Activated CD8-positive, alpha-beta T cell treated with anti-CD3 and anti-CD28 coated beads, Interleukin-2, amount 10 ng/mL, durations not matched to agents 7 days and 5 days (primary cell): ENCODE results near the gene GPRC5B. TPM values are rescaled to one million over a fixed set of nuclear protein-coding genes. Genes with fewer than 3 reads are reported as not detected.

ENCODE experiments used
- ATAC-seq: fragments of 150-1000 bp; cut with Tn5 transposase; one replicate; pipeline ENCODE4 v1.10.0; 2021; ENCODE audit warnings: moderate library complexity
- CTCF ChIA-PET: fragments of 350-600 bp; sonication (Branson Sonifier 250); formaldehyde crosslinking; loops from one replicate; lab custom pipeline; 2021; ENCODE audit warnings: antibody characterized with exemption; lab: Charles Lee
- POLR2A ChIA-PET: fragments of 350-600 bp; sonication (Branson Sonifier 250); formaldehyde crosslinking; loops from one replicate; lab custom pipeline; 2021; ENCODE audit warnings: antibody characterized with exemption; lab: Charles Lee
- DNase-seq: peaks from one replicate; pipeline ENCODE4 v3.0.0-alpha.2; 2020
- H3K27ac Mint-ChIP-seq: one replicate; pipeline ENCODE4 v1.8.0; 2021; ENCODE audit warnings: mild to moderate bottlenecking, mixed read lengths
- H3K27me3 Mint-ChIP-seq: one replicate; pipeline ENCODE4 v1.8.0; 2021; ENCODE audit warnings: low read depth, mixed read lengths
- H3K36me3 Mint-ChIP-seq: one replicate; pipeline ENCODE4 v1.8.0; 2021; ENCODE audit warnings: low read depth, mixed read lengths
- H3K4me1 Mint-ChIP-seq: one replicate; pipeline ENCODE4 v1.8.0; 2021; ENCODE audit warnings: low read depth, mixed read lengths
- H3K4me3 Mint-ChIP-seq: one replicate; pipeline ENCODE4 v1.8.0; 2021; ENCODE audit warnings: mild to moderate bottlenecking, mixed read lengths
- H3K9me3 Mint-ChIP-seq: one replicate; pipeline ENCODE4 v1.8.0; 2022; ENCODE audit warnings: mixed read lengths; ENCODE audit not compliant: insufficient read depth
- total RNA-seq, 2 experiments: library from RNA; stranded (reverse); gene quantifications; one replicate each; pipeline ENCODE4 v1.2.3, GENCODE V29; 2021

The GPRC5B gene
- total RNA-seq, 2 experiments from 2014 or later = not detected

GRCh38 chr16:19911747-19912454 is 27.3 kb upstream of the GPRC5B start:
- Mint-ChIP-seq H3K36me3 (no peaks in the 10 kb centered on the region), H3K4me1 (peaks cover 8% of the 10 kb centered on the region), H3K4me3 (no peak overlapping the region), H3K27ac (no peak overlapping the region), H3K27me3 (peaks cover 2% of the 10 kb centered on the region), H3K9me3 (no peaks in the 10 kb centered on the region)
- POLR2A ChIA-PET = no interaction called here
- no peak for DNase-seq
- no peak for ATAC-seq
- CTCF ChIA-PET = interaction anchor here (1.0 to 1.3 kb wide), 2 partner anchors 12 to 388 kb away, joined by 4 read pairs; no protein-coding TSS in a partner anchor

DNA sequence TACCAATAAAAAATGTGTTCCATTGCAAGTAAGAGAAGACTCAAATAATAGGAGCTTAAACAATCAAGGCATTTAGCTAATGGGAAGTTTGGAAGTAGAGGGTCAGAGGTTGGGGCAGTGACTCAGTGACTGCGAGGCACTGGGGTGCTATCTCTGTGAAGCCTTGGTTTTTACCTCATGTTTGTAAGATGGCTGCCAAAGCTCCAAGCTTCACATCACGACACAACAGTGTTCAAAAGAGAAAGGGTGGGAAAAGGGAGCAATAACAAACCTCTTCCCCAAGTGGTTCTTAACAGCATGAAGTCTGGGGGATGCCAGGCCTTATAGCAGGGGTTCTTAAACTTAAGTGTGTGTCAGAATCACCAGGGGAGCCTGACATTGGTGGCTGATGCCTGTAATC is 26.6 kb upstream of the GPRC5B start:
- DNase-seq (no peak), ATAC-seq (no peak)
- Mint-ChIP-seq H3K36me3 (no peaks in the 10 kb centered on the region), H3K9me3 (no peaks in the 10 kb centered on the region), H3K4me1 (peaks cover 8% of the 10 kb centered on the region), H3K4me3 (no peak overlapping the region), H3K27me3 (peaks cover 2% of the 10 kb centered on the region), H3K27ac (no peak overlapping the region)
- ChIA-PET CTCF (no interaction called here), POLR2A (no interaction called here)

- Mint-ChIP-seq H3K4me3 (no peak overlapping the region), H3K27me3 (peaks cover 2% of the 10 kb centered on the region), H3K36me3 (no peaks in the 10 kb centered on the region), H3K27ac (no peak overlapping the region), H3K4me1 (peaks cover 8% of the 10 kb centered on the region), H3K9me3 (no peaks in the 10 kb centered on the region)
- DNase-seq (no peak), ATAC-seq (no peak)
- POLR2A ChIA-PET = no interaction called here
- CTCF ChIA-PET = interaction anchor here (4.2 to 5.3 kb wide), 2 partner anchors 390 to 475 kb away, joined by 82 to 93 read pairs; no protein-coding TSS in a partner anchor
Measured at GRCh38 chr16:19909750-19910322, 25.2 kb upstream of the GPRC5B start.

DNA sequence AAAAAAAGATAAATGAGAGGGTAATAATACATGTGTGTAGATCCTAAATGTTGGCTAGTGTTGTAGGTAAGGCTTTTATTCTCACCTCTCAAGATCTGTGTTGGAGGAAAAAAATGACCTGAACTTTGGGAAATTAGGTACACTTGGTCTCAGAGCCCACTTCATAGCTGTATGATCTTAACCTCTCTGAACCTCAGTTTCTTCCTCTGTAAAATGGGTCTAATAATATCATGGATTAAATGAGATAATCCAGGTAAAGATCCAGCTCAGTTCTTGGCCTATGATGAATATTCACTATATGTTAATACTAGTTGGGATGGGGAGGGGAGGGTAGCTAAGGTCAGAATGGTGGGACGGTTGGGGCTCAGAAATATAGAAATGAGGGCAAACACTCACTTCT is 24.3 kb upstream of the GPRC5B start:
- Mint-ChIP-seq H3K27me3 (peaks cover 2% of the 10 kb centered on the region), H3K4me1 (peaks cover 8% of the 10 kb centered on the region), H3K36me3 (no peaks in the 10 kb centered on the region), H3K27ac (no peak overlapping the region), H3K4me3 (no peak overlapping the region), H3K9me3 (no peaks in the 10 kb centered on the region)
- ATAC-seq = no peak
- ChIA-PET POLR2A (no interaction called here), CTCF (interaction anchor here (0.6 to 5.3 kb wide), 4 partner anchors 22 to 476 kb away, joined by 3 to 93 read pairs (median 50); no protein-coding TSS in a partner anchor)
- DNase-seq = no peak

DNA sequence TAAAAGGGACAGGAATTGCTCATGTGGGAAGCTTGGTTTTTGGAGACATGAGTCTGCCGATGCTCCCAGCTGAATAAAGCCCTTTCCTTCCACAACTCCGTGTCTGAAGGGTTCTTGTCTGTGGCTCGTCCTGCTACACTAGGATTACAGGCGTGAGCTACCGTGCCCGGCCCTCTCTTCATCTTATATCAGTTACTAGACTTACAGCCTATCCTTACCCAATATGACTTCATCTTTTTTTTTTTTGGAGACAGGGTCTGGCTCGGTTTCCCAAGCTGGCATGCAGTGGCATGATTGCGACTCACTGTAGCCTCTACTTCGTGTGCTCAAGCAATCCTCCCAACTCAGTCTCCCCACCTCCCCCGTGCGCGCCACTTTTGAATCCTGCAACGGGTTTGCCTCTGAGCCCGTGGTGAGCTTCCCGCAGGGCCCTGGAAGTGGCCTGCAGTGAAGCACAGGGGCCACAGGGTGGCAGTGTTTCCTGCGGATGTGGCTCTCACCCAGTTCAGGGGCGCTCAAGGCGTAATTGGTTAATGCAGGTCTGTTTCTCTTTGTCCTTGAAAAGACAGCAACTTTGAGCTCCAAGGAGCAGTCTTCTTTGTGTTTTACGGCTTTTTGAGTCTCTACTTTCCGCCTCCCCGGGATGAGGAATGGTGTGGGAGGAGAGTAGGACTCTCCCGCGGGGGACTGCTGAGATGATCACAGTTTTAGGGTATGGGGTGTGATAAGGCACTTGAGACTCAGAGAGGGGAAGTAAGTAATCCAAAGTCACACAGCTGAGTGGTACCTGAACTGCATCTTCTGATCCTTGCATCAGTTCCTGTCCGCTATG is 22.7 kb upstream of the GPRC5B start:
- no peaks in the 10 kb centered on the region for H3K9me3 Mint-ChIP-seq
- POLR2A ChIA-PET = no interaction called here
- peaks cover 2% of the 10 kb centered on the region for H3K27me3 Mint-ChIP-seq
- H3K4me1 Mint-ChIP-seq = peaks cover 8% of the 10 kb centered on the region
- CTCF ChIA-PET = interaction anchor here (0.6 to 5.3 kb wide), 46 partner anchors 9 to 1677 kb away, joined by 3 to 93 read pairs (median 4); partner anchors contain the start of gene VPS35L
- DNase-seq (peak; percentile 82), ATAC-seq (peak; percentile 98)
- H3K4me3 Mint-ChIP-seq = peak overlapping the region; percentile 13
- H3K36me3 Mint-ChIP-seq = no peaks in the 10 kb centered on the region
- H3K27ac Mint-ChIP-seq = peak overlapping the region; percentile 14

DNA sequence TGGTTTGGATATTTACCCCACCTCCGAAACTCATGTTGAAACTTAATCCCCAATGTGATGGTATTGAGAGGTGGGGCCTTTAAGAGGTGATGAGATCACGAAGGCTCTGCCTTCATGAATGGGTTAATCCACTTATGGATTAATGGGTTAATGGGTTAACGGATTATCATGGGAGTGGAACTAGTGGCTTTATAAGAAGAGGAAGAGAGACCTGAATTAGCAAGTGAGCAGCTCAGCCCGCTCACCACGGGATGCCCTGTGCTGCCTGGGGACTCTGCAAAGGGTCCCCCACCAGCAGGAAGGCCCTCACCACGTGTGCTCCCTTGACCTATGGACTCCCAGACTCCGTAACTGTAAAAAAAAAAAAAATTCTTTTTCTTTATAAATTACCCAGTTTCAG is 16.5 kb upstream of the GPRC5B start:
- no peaks in the 10 kb centered on the region for H3K4me1 Mint-ChIP-seq
- ChIA-PET CTCF (interaction anchor here (2.5 kb wide), 1 partner anchor 483 kb away, joined by 8 read pairs; no protein-coding TSS in a partner anchor), POLR2A (no interaction called here)
- H3K27ac Mint-ChIP-seq = no peak overlapping the region
- H3K9me3 Mint-ChIP-seq = no peaks in the 10 kb centered on the region
- no peak overlapping the region for H3K4me3 Mint-ChIP-seq
- H3K36me3 Mint-ChIP-seq = no peaks in the 10 kb centered on the region
- H3K27me3 Mint-ChIP-seq = peaks cover 2% of the 10 kb centered on the region
- no peak for ATAC-seq
- DNase-seq = no peak

DNA sequence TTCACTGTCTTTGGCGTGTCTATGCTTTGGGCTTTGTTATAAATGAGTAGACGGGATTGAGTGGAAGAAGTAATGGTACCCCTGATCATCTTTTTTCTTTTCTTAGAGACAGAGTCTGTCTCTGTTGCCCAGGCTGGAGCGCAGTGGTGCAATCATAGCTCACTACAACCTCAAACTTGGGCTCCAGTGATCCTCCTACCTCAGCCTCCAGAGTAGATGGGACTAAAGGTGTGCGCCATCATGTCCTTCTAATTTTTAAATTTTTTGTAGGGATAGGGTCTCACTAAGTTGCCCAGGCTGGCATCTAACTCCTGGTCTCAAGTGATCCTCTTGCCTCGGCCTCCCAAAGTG is 14.9 kb upstream of the GPRC5B start:
- no peak overlapping the region for H3K4me3 Mint-ChIP-seq
- CTCF ChIA-PET = interaction anchor here (1.0 to 2.6 kb wide), 7 partner anchors 8 to 485 kb away, joined by 3 to 23 read pairs (median 6); no protein-coding TSS in a partner anchor
- H3K27ac Mint-ChIP-seq = no peak overlapping the region
- H3K36me3 Mint-ChIP-seq = no peaks in the 10 kb centered on the region
- no peaks in the 10 kb centered on the region for H3K9me3 Mint-ChIP-seq
- peaks cover 2% of the 10 kb centered on the region for H3K27me3 Mint-ChIP-seq
- H3K4me1 Mint-ChIP-seq = no peaks in the 10 kb centered on the region
- DNase-seq (no peak), ATAC-seq (no peak)
- POLR2A ChIA-PET = no interaction called here

- peak; percentile 60 for ATAC-seq
- POLR2A ChIA-PET = no interaction called here
- Mint-ChIP-seq H3K36me3 (no peaks in the 10 kb centered on the region), H3K4me3 (no peak overlapping the region), H3K27me3 (peaks cover 2% of the 10 kb centered on the region), H3K27ac (no peak overlapping the region), H3K4me1 (no peaks in the 10 kb centered on the region), H3K9me3 (no peaks in the 10 kb centered on the region)
- CTCF ChIA-PET = interaction anchor here (1.2 to 2.6 kb wide), 6 partner anchors 8 to 485 kb away, joined by 3 to 23 read pairs (median 10); no protein-coding TSS in a partner anchor
- peak; percentile 64 for DNase-seq
Measured at GRCh38 chr16:19898924-19899604, 14.4 kb upstream of the GPRC5B start.

GRCh38 chr16:19898166-19898565 is 13.5 kb upstream of the GPRC5B start:
- Mint-ChIP-seq H3K27me3 (peaks cover 2% of the 10 kb centered on the region), H3K36me3 (no peaks in the 10 kb centered on the region), H3K4me3 (no peak overlapping the region), H3K9me3 (no peaks in the 10 kb centered on the region), H3K27ac (no peak overlapping the region), H3K4me1 (no peaks in the 10 kb centered on the region)
- POLR2A ChIA-PET = no interaction called here
- DNase-seq (no peak), ATAC-seq (no peak)
- CTCF ChIA-PET = interaction anchor here (1.4 to 2.6 kb wide), 4 partner anchors 9 to 486 kb away, joined by 4 to 23 read pairs (median 10); no protein-coding TSS in a partner anchor

DNA sequence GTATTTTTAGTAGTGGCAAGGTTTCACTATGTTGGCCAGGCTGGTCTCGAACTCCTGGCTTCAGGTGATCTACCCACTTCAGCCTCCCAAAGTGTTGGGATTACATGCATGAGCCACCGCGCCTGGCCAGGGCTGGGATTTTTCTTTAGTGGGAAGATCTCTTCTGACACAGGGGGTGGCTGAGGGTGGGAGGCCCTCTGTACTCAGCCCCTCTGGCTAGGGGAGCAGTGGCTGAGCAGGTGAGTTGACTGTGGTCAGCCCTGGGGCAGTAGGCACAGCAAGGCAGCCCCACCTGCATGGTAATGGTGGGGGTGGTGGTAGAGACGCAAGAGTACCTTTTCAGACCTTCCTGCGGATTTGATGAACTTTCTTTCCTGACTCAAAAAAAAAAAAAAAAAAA is 12.3 kb upstream of the GPRC5B start:
- Mint-ChIP-seq H3K4me3 (no peak overlapping the region), H3K9me3 (no peaks in the 10 kb centered on the region), H3K27ac (no peak overlapping the region), H3K27me3 (peaks cover 2% of the 10 kb centered on the region), H3K4me1 (no peaks in the 10 kb centered on the region), H3K36me3 (no peaks in the 10 kb centered on the region)
- POLR2A ChIA-PET = no interaction called here
- ATAC-seq (no peak), DNase-seq (no peak)
- CTCF ChIA-PET = no interaction called here

GRCh38 chr16:19894586-19894985 is 9.9 kb upstream of the GPRC5B start:
- ChIA-PET CTCF (interaction anchor here (1.3 kb wide), 1 partner anchor 13 kb away, joined by 3 read pairs; no protein-coding TSS in a partner anchor), POLR2A (no interaction called here)
- no peaks in the 10 kb centered on the region for H3K4me1 Mint-ChIP-seq
- no peaks in the 10 kb centered on the region for H3K9me3 Mint-ChIP-seq
- H3K36me3 Mint-ChIP-seq = no peaks in the 10 kb centered on the region
- DNase-seq (no peak), ATAC-seq (no peak)
- H3K27ac Mint-ChIP-seq = no peak overlapping the region
- no peak overlapping the region for H3K4me3 Mint-ChIP-seq
- H3K27me3 Mint-ChIP-seq = peaks cover 7% of the 10 kb centered on the region
